NOMO-1 (cell line): ENCODE results near the gene NINL.
A peak's percentile ranks its signal among the peaks of the same experiment; 100 is the strongest.

ENCODE experiments used
- DNase-seq, 2 experiments: peaks; one replicate each; lab custom pipeline; 2025; ENCODE audit not compliant: unreplicated experiment in 2 of 2; lab: John Stamatoyannopoulos, UW

NINL gene

DNA sequence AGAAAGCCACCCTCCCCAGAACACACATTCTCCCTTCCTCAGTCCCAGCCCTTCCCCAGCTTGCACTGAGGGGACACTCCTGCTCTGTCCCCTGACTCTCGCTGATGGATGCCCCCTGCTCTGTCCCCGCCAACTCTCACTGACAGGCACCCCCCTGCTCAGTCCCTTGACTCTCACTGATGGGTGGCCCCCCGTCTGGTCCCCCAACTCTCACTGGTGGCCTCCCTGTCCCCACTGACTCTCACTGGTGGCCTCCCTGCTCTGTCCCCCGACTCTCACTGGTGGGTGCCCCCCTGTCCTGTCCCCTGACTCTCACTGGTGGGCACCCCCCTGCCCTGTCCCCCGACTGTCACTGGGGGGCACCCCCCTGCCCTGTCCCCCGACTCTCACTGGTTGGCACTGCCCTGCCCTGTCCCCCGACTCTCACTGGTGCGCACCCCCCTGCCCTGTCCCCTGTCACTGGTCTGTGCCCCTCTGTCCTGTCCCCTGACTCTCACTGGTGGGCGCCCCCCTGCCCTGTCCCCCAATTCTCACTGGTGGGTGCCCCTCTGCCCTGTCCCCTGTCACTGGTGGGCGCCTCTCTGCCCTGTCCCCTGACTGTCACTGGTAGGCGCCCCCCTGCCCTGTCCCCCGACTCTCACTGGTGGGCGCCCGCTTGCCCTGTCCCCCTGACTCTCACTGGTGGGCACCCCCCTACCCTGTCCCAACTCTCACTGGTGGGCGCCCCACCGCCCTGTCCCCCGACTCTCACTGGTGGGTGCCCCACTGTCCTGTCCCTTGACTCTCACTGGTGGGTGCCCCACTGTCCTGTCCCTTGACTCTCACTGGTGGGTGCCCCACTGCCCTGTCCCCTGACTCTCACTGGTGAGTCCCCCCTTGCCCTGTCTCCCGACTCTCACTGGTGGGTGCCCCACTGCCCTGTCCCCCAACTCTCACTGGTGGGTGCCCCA lies 116.9 kb downstream of the NINL start:
- no peak for DNase-seq

DNA sequence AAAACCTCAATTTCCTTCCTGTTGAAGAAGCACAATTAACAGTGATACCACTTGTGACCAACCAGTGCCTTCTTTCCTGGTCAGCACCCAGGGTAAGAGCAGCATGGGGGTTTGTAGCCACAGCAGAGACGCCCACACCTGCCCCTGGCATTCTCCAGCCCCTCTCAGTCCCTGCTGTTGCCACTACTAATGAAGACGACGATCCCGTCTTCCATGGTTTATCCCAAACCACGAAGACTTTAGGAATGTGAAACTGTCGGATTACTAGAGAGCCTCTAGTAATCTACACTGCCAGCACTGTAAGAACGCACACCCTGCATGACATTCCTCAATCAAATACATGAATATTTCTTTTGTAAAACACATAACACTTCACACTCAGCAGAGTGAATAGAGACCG lies 117.9 kb downstream of the NINL start:
- no peak for DNase-seq

- DNase-seq = no peak
Measured at GRCh38 chr20:25466846-25467245, 118.5 kb downstream of the NINL start.

- no peak for DNase-seq
Measured at GRCh38 chr20:25465243-25466135, 119.8 kb downstream of the NINL start.

- DNase-seq = no peak
Measured at GRCh38 chr20:25464501-25465242, 120.7 kb downstream of the NINL start.

GRCh38 chr20:25461786-25462545 lies 123.4 kb downstream of the NINL start:
- peak; percentile 30 to 67 for DNase-seq

- no peak for DNase-seq
Measured at GRCh38 chr20:25461281-25461650, 124.1 kb downstream of the NINL start.

- DNase-seq = no peak
Measured at GRCh38 chr20:25460566-25461280, 124.6 kb downstream of the NINL start.

DNA sequence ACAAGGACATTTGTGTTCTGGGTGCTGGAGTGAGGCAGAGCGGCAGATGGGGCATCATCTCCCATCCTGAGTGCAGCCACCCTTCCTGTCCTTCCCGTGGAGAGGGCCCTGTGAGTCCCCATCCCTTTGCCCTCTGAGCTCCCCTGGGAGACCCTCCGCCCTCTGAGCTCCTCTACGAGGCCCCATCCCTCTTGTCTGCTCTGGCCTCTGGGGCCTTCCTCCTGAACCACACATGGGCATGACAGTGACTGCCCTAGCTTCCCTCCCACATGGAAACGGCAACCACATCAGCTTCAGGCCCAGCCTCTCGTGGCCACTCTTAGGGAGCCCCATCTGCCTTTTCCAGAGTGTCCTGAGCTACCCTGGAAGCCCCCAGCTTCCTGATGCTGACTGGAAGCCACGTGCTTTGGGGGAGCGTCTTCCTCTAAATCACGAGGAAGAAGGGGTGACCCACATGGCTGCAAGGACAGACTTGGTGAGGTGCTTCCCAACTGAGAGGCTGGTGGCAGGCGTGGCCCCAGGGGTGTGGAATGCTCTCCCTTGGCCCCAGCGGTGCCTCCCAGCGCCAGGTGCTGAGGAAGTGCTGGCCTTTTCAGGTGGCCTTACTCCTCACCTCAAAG lies 125.3 kb downstream of the NINL start:
- no peak for DNase-seq

DNA sequence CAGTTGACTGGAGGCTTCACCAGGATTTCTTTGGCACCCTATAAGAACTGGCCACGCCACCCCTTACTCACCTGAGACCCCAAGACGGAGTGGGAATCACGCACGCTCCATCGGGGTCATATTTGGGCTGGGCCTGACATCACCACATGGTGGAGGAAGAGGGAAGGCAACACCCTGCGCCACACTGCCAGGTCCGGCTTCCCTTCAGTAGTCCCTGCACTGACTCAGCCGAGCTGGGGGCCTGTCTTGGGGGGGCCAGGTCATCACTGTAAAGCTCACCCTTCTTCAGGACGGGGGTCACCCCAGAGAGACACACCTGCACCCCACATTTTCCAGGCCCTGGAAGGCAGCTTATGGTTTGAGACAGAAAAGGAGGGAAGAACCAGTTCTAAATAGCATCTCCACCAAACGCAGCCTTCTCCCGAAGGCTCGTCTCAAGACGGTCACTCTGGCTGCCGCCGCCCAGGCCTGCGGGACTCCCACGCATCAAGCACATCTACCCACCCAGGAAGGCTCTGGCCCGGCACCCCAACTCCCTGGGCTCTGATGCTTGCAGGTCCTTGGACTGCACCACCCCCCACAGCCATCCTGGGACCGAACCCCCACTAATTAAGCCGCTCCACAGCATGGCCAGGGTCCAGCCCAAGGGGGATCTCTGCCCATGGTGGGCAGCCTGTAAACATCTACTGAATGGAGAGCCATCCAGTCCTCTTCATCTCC lies 126.1 kb downstream of the NINL start:
- DNase-seq = no peak

- DNase-seq = no peak
Measured at GRCh38 chr20:25457886-25458680, 127.2 kb downstream of the NINL start.

DNA sequence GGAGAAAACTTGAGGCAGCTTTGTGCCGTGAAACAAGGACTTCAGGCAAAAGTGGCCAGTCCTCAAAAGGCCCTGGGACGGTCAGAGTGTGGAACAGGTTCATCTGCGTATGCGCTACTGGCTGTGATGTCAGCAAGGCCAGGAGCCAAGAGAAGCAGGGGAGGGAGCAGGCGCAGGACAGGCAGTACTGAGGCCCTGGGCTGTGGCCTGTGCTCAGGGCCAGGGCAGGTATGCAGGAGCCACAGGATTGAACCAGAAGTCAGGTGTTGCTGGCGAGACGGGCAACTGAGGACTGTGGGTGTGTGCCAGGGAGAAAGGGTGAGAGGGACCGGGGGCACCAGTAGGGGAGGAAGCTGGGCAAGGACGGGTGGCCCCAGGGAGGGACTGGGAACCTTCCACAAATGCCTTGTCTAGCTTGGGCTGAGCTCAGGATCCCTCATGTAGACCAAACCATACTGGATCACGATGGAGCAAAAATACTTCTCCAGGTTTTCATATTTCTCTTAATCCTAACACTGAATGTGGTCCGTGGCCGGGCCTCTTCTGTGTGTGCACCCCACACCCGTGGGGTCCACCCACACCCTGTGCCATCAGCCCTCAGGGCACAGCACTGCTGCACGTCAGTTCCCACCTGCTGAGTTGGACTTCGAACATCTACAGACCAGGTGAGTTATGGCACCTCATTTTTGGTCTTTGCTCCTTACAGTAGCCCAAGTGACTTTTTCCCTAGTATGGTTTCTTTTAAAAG lies 131.0 kb downstream of the NINL start:
- DNase-seq = no peak

DNA sequence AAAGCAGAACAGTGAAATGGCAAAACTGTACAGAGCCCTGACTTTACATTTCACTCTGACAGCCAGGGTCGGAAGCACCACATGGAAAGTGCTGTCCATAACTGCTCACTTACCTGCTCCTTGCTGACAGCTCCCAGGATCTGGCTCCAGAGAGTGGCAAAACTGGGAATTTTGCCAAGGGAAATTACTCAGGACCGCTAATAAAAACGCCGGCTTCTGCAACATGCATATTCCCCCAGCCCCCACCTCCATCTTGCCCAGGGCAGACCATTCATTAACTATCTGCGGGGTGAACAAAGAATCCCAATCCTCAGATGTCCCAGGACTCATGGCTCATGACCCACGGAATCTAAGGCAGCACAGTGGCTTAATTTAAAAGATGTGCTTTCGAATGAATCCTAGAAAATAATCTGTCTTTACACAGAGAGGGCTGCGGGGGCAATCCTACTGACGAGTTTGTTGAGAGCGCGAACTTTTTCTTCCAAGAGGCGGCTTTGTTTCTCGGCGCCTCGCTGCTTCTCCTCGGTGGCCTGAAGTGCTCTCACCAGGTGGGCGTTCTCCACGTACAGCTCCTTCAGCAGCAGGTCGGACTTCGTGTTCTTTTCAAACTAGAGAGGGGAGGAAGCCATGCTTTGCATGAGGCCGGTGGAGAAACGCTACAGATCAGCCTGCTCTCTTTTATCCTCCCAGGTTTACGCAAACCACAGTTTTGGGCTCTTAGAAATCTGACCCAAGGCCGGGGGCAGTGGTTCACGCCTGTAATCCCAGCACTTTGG lies 132.1 kb downstream of the NINL start:
- DNase-seq = no peak

GRCh38 chr20:25452333-25452732 lies 133.0 kb downstream of the NINL start:
- no peak for DNase-seq

- DNase-seq = no peak
Measured at GRCh38 chr20:25447671-25448070, 137.7 kb downstream of the NINL start.

- DNase-seq = no peak
Measured at GRCh38 chr20:25444556-25444955, 140.8 kb downstream of the NINL start.
